Stimulated activated CD8-positive, alpha-beta memory T cell treated with anti-CD3 and anti-CD28 coated beads, Interleukin-7, amount 100 ng/mL, for 24 hours (primary cell): ENCODE data around the gene CCDC186.

Experiments used
- DNase-seq: peaks from one replicate; pipeline ENCODE4 v3.0.0-alpha.2; 2020; ENCODE audit warnings: low read depth

Gene CCDC186

DNA sequence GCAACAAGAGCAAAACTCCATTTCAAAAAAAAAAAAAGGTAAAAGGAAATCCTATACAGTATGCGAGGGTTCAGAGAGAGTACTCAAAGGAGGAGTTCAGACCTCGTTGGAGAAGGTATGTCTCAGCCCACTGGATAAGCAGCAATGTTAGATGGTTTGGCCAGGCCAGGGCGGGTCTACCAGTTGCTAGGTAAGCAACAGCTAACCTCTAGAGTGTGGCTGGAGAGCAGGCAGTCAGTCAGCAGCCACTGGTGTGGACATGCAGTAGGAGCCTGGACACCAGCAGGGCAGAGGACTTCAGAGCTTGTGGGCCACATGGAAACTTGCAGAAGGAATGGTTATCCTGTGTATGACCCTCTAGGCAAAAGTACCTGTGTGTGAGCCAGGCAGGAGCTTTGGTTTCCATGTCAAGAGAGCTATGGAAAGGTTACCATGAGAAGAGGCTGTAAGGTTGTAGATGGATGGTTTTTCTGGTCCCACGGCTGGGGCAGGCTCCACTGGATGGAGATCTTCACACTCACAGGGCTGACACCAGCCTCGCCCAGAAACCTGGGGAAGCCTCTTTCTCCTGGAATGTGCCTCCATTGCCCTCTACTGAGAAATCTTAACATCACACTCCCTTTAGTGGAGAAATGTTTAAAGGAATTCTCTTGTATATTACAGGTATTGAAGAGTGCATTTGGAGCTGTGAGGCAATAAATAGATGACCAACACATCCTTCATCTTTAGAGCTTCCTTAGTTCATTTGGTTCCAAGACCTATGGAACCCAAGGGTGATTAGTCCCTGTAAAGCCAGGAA is 63.6 kb downstream of the CCDC186 start:
- no peak for DNase-seq

GRCh38 chr10:114103284-114103683 is 70.7 kb downstream of the CCDC186 start:
- DNase-seq = no peak

DNA sequence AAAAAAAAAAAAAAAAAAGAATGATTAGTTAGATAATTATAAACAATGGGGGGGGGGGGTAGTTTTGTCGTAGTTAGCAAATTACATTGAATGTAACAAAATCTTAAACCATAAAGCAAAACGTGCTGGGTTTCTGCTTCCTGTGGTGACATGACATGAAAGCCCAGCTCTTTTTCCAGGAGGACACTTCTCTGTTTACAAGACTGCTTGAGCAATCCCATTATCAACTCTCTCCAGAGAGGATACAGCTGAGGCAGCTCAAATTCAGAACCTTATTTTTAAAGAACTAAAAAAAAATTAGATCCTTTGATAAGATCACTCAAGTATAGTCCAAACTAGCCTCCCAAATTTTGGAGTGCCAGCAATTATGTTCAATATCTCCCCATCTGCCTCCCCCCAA is 71.7 kb downstream of the CCDC186 start:
- no peak for DNase-seq

DNA sequence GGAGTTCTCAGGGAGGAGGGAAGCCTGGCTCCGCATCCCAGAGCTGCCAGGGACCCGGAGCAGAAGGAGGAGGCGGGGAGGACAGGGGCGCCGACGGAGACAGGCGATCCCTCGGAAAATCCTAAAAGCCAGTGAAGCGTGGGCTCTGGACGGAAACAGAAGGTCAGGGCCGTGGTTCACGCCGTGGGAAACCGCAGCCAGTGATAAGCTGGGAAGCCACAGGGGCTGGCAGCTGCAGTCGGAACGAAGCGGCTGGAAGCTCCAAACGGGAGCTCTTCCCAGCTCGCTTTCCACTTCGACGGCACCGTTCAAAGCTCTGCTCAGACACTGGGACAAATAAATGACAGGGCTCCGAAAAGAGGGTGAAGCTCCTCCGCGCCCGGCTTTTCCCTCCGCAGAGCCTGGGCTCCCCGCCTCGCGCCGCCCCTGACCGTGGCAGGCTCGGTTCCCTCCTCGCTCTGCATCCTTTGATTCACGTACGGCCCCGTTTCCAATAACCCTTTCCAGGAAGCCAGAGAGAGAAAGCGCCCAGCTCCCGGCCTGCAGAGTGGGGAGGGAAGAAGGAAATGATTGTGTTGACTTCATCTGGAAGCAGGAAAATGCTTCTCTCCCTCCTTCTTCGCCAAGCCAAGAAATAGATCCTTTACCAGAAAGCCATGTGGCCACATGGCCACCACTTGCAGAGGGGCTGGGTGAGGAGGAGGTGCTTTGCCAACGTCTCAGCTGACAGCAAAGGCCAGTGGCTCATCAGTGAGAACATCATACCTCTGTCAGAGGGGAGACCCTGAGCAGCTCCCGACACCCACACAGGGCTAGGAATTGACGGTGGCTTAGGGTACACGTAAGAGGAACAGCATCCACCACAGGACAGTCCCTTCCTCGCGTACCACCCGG is 72.9 kb downstream of the CCDC186 start:
- no peak for DNase-seq

DNA sequence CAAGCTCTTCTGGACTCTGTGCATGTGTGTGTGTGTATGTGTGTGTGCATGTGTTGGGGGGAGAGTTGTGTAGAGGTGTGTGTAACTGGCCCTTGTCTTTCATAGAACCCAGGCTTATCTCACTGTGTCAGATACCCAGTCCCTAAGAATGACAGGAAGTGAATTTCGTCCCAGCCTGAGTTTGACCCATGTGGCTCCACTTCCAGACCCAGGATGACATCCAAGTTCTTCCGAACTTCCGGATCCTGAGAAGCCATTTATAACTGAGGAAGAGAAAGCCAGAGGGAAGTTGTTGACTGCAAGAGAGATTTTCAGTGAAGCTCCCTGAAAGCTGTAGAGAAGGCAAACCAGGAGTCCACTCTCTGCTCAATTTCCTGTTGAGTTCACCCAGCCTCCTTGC is 77.1 kb downstream of the CCDC186 start:
- DNase-seq = no peak

GRCh38 chr10:114095559-114096337 is 78.3 kb downstream of the CCDC186 start:
- no peak for DNase-seq

- DNase-seq = no peak
These were observed 79.2 kb downstream of the CCDC186 start for GRCh38 chr10:114094795-114095194.

GRCh38 chr10:114087655-114088054 is 86.3 kb downstream of the CCDC186 start:
- no peak for DNase-seq

DNA sequence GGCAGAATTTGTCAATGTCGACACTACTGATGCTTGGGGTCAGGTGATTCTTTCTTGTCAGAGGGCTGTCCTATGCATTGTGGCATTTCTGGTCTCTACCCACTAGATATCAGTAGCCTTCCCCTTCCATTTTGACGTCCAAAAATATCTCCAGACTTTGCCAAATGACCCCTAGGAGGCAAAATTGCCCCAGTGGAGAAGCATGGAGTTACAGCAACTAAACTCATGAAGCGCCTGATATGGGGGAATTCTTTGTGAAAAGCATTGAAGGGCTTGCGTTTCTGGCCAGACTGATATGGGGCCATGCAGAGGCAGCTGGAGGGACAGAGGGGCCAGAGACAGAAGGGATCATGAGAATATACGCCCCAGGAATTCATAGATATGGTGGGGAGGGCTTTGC is 86.7 kb downstream of the CCDC186 start:
- DNase-seq = no peak

GRCh38 chr10:114084215-114084614 is 89.8 kb downstream of the CCDC186 start:
- DNase-seq = no peak

DNA sequence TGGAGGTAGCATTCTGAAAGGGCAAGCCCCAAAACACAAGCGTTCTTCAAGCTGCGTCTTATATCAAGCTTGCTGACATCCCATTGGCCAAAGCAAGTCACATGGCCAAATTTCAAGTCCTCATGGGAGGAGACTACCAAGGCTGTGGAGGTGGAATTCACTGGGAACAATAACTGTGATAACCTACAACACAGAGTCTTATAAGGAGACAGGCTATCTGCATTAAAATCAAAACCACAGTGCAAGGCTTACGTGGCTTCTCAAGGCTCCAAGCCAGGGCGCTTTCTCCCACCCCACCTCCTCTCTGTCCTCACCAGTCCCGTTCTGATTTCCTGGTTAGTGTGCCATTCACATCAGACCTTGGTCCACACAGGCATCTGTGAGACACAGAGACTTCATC is 91.0 kb downstream of the CCDC186 start:
- DNase-seq = no peak

DNA sequence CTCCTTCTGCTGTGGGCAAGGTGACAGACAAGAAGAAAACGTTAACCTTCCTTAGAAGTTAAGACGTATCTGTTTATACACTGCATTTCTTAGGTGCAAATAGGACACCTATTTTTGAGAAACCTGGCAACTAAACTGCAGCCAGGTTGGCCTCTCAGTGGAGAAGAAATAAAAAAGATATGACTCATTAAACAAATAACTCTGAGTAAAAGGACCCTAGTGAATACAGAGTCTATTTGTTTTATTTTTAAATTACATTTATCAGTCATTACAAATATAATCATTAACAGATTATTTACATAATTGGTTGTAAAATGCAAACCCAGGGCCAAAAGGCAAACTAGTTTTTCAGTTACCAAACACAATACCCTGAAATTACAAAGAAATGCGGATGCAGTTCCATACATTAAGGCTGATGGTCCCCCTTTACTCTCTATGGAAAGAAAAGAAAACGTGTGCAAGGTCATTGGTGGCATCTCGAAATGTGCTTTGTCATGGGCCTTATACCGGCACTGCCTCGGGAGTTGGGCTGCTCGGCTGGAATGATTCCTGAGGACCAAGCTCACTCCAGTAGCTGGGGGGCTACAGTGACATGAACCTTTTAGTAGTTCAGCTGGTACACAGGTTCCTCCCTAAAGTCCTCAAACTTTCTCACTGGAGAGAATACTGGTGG is 92.0 kb downstream of the CCDC186 start:
- no peak for DNase-seq

- DNase-seq = no peak
These were observed 94.6 kb downstream of the CCDC186 start for GRCh38 chr10:114079421-114079820.

GRCh38 chr10:114078346-114078745 is 95.7 kb downstream of the CCDC186 start:
- no peak for DNase-seq

GRCh38 chr10:114077815-114078219 is 96.2 kb downstream of the CCDC186 start:
- DNase-seq = no peak

- no peak for DNase-seq
These were observed 96.7 kb downstream of the CCDC186 start for GRCh38 chr10:114077347-114077746.

- no peak for DNase-seq
These were observed 98.9 kb downstream of the CCDC186 start for GRCh38 chr10:114075093-114075492.

- DNase-seq = no peak
These were observed 100.4 kb downstream of the CCDC186 start for GRCh38 chr10:114073395-114074186.

- no peak for DNase-seq
These were observed 102.8 kb downstream of the CCDC186 start for GRCh38 chr10:114071178-114071577.
